AG09319 (cell line): ENCODE data around the gene CPSF4L.

Source experiments
- DNase-seq: peaks from one replicate; pipeline ENCODE4 v3.0.0-alpha.2; 2010; ENCODE audit warnings: low read depth; ENCODE audit errors: extremely low read depth
- CTCF ChIP-seq: IDR thresholded peaks from 2 replicates; pipeline ENCODE4 v1.5.1; 2011; ENCODE audit warnings: low read depth, mild to moderate bottlenecking, inconsistent platforms, low read length, moderate library complexity

Gene CPSF4L

GRCh38 chr17:73234736-73235135, 26.9 kb downstream of the CPSF4L start:
- DNase-seq, result no peak
- TF ChIP-seq CTCF, result no peak

GRCh38 chr17:73232587-73233373, 28.9 kb downstream of the CPSF4L start:
- DNase-seq, result no peak
- TF ChIP-seq CTCF, result no peak

- no peak; the same call in 1 of the 2 replicates for TF ChIP-seq CTCF
- peak; percentile 84 for DNase-seq
These were observed 29.7 kb downstream of the CPSF4L start for GRCh38 chr17:73231841-73232586.

GRCh38 chr17:73231395-73231794, 30.3 kb downstream of the CPSF4L start:
- DNase-seq, result no peak
- no peak for TF ChIP-seq CTCF

GRCh38 chr17:73230088-73230487, 31.6 kb downstream of the CPSF4L start:
- DNase-seq, result no peak
- TF ChIP-seq CTCF, result no peak

- no peak for TF ChIP-seq CTCF
- peak; percentile 62 for DNase-seq
These were observed 32.9 kb downstream of the CPSF4L start for GRCh38 chr17:73228748-73229236.

- no peak for TF ChIP-seq CTCF
- DNase-seq, result no peak
These were observed 33.7 kb downstream of the CPSF4L start for GRCh38 chr17:73227944-73228343.
